ENCODE data around the gene FAM83B.

GRCh38 chr6:54899442-54899841 is 52.9 kb downstream of the FAM83B start:
- no peak for TF ChIP-seq ZNF19 (tag by site-specific recombination; IDR thresholded peaks at IDR 0.05; ENCODE audit: low read depth)
- TF ChIP-seq ZBTB20 (tag by site-specific recombination; IDR thresholded peaks at IDR 0.05) = no peak
- no peak for TF ChIP-seq CTCF (tag by site-specific recombination; IDR thresholded peaks at IDR 0.05)
- no peak for TF ChIP-seq YY2 (tag by site-specific recombination; IDR thresholded peaks at IDR 0.05)
- no peak for TF ChIP-seq ZNF184 (tag by site-specific recombination; IDR thresholded peaks at IDR 0.05)
- no peak for TF ChIP-seq ZBTB6 (tag by site-specific recombination; IDR thresholded peaks at IDR 0.05)
- TF ChIP-seq BCL11A (tag by site-specific recombination; IDR thresholded peaks at IDR 0.05; ENCODE audit: low read depth) = no peak
- no peak for TF ChIP-seq ZNF140 (tag by site-specific recombination; IDR thresholded peaks at IDR 0.05)
- no peak for TF ChIP-seq ZNF837 (tag by site-specific recombination; IDR thresholded peaks at IDR 0.05)
- no peak for TF ChIP-seq ZNF133 (tag by site-specific recombination; IDR thresholded peaks at IDR 0.05)
- no peak for TF ChIP-seq SP7 (tag by site-specific recombination; IDR thresholded peaks at IDR 0.05)
- no peak for TF ChIP-seq ZNF350 (tag by site-specific recombination; IDR thresholded peaks at IDR 0.05)
- no peak for TF ChIP-seq ZNF426 (tag by site-specific recombination; IDR thresholded peaks at IDR 0.05)
- TF ChIP-seq TSHZ1 (tag by site-specific recombination; IDR thresholded peaks at IDR 0.05; ENCODE audit: borderline replicate concordance) = no peak

Data from HEK293 (cell line).